WI38 (cell line): ENCODE data around the gene OSM.

Source experiments
- H3K4me3 ChIP-seq: 2 replicates; pipeline ENCODE4 v1.5.1; 2011; ENCODE audit warnings: low read depth, mild to moderate bottlenecking, control low read depth, low read length
- TF ChIP-seq, protein P1 (sequence below): IDR thresholded peaks from 2 replicates; pipeline ENCODE4 v1.5.1; 2012; ENCODE audit warnings: low read depth, mild to moderate bottlenecking, control low read depth, low read length

The OSM gene

DNA sequence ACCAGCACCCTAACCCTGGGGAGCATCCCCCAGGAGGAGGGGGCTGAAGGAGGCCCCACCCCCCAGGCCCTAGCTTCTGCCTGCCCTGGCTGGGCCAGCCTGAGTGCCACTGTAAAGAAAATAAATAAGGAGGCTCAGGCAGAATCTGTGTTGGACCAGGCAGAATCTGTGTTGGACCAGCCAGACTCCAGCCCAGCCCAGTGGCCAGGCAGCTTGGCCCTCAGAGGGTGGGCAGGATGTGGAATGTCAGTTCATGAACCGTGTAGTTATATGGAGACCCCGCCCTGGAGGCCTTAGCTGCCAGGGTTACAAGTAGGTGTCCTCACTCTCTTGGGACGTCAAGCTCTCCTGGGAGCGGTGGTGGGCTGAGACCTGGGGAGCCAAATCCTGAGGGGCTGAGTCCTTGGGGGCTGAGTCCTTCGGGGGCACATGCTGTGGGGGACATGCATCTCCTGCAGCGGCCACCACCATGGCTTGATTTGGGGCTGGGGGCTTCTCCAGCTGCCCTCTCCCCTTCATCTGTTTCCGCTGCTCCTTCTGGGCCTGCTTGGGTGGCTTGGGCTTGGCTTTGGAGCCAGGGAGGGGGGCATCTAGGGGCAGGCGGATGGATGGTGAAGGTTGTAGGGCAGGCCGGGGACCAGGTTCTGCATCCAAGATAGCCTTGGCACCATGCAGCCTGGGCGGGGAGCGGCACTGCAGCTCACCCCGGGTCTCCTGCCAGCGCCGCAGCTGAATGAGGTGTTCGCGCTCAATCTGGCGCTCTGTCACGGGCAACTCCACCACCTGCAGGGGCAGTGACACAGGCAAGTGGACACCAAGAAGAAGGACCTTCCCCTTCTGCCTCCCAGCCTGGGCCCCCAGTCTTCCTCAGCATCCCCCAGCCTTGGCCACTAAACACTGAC, 25.7 kb upstream of the OSM start:
- TF ChIP-seq, protein P1, sequence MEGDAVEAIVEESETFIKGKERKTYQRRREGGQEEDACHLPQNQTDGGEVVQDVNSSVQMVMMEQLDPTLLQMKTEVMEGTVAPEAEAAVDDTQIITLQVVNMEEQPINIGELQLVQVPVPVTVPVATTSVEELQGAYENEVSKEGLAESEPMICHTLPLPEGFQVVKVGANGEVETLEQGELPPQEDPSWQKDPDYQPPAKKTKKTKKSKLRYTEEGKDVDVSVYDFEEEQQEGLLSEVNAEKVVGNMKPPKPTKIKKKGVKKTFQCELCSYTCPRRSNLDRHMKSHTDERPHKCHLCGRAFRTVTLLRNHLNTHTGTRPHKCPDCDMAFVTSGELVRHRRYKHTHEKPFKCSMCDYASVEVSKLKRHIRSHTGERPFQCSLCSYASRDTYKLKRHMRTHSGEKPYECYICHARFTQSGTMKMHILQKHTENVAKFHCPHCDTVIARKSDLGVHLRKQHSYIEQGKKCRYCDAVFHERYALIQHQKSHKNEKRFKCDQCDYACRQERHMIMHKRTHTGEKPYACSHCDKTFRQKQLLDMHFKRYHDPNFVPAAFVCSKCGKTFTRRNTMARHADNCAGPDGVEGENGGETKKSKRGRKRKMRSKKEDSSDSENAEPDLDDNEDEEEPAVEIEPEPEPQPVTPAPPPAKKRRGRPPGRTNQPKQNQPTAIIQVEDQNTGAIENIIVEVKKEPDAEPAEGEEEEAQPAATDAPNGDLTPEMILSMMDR, result no peak
- H3K4me3 ChIP-seq, result no peak overlapping the region

- H3K4me3 ChIP-seq, result no peak overlapping the region
- TF ChIP-seq, protein P1, result no peak
Observed at GRCh38 chr22:30291058-30291892, 24.6 kb upstream of the OSM start.

DNA sequence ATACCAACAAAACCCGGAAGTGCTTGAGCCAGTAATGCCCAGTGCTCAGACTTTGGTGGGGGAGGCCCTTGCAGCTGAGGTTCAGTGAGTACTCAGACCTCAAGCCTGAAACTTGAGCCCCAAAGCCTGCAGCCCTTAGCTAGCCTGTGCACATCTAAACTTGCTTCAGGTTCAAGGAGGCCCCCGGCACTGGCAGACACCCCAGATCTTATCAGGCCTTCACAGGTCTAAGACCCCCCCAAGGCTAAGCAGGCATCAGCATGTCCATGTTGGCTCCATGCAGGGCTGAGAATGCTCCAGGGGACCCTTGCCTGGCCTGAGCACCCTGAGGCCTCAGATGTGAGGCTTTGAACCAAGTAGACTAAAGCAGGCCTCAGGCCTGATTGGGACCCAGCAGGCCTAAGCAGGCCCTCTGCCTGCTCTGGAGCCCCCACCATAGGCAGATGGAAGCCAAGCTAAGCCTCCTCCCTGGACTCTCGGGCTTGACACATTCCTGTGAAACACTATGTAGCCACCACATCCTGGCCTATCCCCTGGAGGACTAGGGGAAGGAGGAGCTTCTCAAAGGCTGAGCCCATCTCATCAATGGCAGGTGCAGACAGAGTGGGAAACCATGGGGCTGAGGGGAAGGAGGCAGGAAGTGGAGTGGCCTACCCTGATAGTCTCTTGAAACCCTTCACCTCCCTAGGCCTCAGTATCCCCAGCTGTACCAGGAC, 23.8 kb upstream of the OSM start:
- TF ChIP-seq, protein P1, result no peak
- H3K4me3 ChIP-seq, result no peak overlapping the region; the same call in 1 of the 2 replicates

GRCh38 chr22:30289980-30290313, 23.3 kb upstream of the OSM start:
- TF ChIP-seq, protein P1, result no peak
- peak overlapping the region; percentile 51 for H3K4me3 ChIP-seq

- peak within 1 kb of the TSS; percentile 71 for H3K4me3 ChIP-seq
- TF ChIP-seq, protein P1, result no peak
Observed at GRCh38 chr22:30289141-30289979, 22.7 kb upstream of the OSM start, which contains the start of gene CASTOR1. CASTOR1 (minus strand) TSS chr22:30289505; CDS start chr22:30289497, 8 bp downstream.

DNA sequence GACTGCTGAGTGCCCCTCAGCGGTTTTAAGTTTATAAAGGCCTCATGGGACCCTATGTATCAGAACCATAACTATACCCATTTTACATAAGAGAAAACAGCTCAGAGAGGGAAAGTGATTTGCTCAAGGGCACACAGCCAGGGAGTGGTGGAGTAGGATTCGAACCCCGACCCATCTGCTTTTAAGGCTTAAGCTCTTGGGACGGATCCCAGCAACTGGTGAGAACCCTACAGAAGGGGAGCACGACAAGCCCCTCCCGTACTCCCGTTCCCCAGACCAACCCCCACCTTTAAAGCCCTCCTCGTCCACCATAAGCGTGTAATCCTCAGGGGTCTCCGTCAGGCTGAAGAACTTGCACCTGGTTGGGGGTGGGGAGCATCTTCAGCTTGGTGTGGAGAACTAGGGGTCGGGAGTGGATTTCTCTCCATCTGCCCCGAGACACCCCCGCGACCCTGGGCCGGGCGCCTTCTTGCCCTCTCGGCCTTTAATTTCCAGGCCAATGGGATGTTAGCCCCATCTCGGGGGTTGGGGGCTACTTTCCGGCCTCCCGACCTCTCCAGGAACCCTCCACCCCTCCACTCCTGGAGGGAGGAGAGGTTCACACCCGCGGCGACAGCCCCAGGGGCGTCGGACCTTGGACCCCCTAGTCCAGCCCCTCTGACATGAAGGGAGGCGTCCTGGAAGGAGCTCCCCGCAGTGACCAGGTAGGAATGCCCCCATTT, 21.9 kb upstream of the OSM start:
- TF ChIP-seq, protein P1, result no peak
- H3K4me3 ChIP-seq, result peak overlapping the region; percentile 71
